ENCODE data around the gene FH.

Gene FH

DNA sequence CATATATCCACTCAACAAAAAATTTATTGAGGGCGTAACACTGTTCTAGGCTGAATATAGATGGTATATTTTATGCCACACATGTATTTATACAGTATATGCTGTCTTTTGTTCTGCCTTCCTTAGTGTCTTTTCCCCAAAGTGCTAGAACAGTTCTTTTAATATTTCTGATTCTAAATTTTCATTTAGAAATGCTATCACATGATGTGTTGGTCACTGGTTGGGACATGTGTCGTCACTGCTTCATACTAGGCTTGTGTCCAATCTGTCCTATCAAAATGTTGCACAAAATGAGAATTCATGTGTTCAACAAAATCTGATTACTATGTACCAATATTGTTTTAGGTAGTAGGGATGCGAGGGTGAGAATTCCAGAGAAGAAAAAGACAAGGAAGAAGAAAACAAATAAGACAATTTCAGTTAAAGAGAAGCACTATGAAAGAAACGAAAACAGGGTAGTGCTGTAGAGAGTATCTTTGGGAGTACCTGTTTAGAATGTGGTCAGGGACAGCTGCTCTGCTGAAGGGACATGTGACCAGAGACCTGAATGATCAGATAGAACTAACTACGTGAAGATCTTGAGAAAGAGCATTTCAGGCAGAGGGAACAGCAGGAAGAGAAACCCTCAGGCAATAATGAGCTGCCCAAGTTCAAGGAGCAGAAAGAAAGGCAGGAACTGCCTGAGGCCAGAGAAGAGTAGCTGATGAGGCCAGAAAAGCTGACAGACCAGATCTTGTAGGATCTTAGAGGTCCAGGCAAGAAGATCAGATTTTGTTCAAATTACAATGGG lies 14.0 kb upstream of the FH start:
- no peak overlapping the region for H3K27ac Mint-ChIP-seq
- H3K27me3 Mint-ChIP-seq: no peaks in the 10 kb centered on the region
- no peak overlapping the region for H3K4me3 Mint-ChIP-seq
- H3K9me3 Mint-ChIP-seq (ENCODE audit: low read depth): no peaks in the 10 kb centered on the region
- no peaks in the 10 kb centered on the region for H3K36me3 Mint-ChIP-seq
- H3K4me1 Mint-ChIP-seq (ENCODE audit: low read depth): peaks cover 16% of the 10 kb centered on the region

DNA sequence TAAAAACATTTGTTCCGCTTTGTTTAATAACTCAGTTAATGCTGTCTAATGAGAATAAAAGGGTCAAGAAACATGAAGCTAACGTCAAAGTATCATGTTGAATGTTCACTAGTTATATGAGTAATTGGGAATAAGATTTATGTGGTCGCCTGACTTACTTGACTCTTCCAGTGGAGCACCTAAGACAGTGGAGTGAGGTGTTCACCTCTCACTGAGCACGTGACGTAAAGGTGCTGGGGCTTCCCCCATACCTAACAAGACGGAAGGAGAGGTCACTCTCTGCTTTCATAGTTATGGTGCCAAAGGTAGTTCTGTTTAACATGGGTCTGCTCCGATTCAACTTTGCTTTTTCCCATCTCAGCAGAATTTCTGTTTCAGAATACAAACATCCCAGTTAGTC lies 13.3 kb upstream of the FH start:
- H3K27me3 Mint-ChIP-seq: no peaks in the 10 kb centered on the region
- H3K4me1 Mint-ChIP-seq (ENCODE audit: low read depth): peaks cover 16% of the 10 kb centered on the region
- H3K27ac Mint-ChIP-seq: no peak overlapping the region
- H3K36me3 Mint-ChIP-seq: no peaks in the 10 kb centered on the region
- H3K4me3 Mint-ChIP-seq: peak overlapping the region; percentile 6
- no peaks in the 10 kb centered on the region for H3K9me3 Mint-ChIP-seq (ENCODE audit: low read depth)

GRCh38 chr1:241532162-241532531 lies 12.6 kb upstream of the FH start, which contains the start of gene KMO:
TSS of gene KMO (plus strand) at chr1:241532378. CDS start at chr1:241532445, 67 bp downstream.
- no peaks in the 10 kb centered on the region for H3K9me3 Mint-ChIP-seq (ENCODE audit: low read depth)
- H3K4me1 Mint-ChIP-seq (ENCODE audit: low read depth): peaks cover 16% of the 10 kb centered on the region
- no peaks in the 10 kb centered on the region for H3K27me3 Mint-ChIP-seq

DNA sequence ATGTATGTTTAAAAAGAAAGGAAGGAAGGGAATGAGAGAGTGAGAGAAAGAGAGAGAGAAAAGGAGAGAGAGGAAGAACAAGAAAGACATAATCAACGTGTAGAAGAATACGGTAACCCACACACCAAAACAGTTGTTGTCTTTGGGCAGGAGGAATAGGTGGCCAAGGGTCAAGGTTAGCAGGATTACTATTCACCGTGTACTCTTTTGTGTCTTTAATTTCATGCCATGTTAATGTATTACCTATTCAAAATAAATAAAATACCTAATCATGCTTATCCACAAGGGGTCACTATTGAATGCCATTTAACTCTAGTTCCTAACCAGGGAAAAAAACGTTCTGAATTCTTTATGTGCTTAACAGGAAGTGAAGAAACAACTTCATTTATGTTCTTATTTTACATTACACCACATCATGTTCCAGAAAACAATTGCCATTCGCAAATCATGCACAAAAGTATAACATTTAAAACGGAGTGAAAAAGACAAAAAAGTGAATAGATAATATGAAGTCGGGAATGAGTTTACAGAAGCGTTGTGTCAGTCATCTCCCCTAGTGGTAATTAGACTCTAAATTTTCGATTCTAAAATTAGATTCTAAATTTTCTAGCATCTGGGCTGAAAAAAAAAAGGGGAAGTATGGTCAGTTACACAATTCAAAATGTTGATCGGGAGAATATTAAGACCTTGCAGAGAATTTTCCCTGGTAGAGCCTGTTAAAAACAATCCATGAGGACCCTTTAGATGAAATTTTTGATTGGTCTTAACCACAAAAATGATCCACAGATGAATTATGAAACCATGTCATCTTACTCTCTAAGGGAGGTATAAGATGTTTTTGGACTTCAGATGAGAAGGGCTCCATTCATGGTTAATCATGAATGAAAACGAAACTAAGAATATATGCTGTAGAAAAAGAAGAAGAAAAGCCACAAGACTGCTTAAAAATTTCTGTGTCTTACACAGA lies 11.9 kb upstream of the FH start:
- peak overlapping the region; percentile 94 for H3K27ac Mint-ChIP-seq

More at GRCh38 chr1:241532162-241532531, 12.6 kb upstream of the FH start, which contains the start of gene KMO:
- peak within 1 kb of the TSS; percentile 94 for H3K27ac Mint-ChIP-seq
- no peaks in the 10 kb centered on the region for H3K36me3 Mint-ChIP-seq
- H3K4me3 Mint-ChIP-seq: peak within 1 kb of the TSS; percentile 95

DNA sequence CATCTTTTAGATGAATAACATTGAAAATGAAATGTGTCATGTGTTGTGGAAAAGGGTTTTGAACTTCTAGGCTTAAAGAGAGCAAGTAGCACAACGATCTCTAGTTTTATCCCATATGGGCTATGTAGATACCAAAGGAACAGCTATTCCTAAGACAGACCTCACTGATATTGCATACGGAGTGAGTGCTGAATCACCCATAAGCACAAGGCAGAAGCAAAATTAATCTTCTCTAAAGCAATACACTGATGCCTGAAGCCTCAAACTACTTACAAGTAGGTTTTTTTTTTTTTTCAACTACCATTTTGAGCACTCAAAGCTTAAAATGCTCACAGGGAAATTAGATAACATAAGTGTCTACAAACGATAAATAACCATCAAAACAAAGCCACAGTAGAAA lies 7.6 kb upstream of the FH start:
- Mint-ChIP-seq H3K27me3 (peaks cover 14% of the 10 kb centered on the region), H3K4me3 (no peak overlapping the region), H3K9me3 (ENCODE audit: low read depth) (no peaks in the 10 kb centered on the region), H3K4me1 (ENCODE audit: low read depth) (peaks cover 12% of the 10 kb centered on the region), H3K27ac (no peak overlapping the region), H3K36me3 (no peaks in the 10 kb centered on the region)

More for the DNA sequence above, 11.9 kb upstream of the FH start:
- H3K27me3 Mint-ChIP-seq: no peaks in the 10 kb centered on the region
- peak overlapping the region; percentile 95 for H3K4me3 Mint-ChIP-seq
- H3K9me3 Mint-ChIP-seq (ENCODE audit: low read depth): no peaks in the 10 kb centered on the region
- H3K4me1 Mint-ChIP-seq (ENCODE audit: low read depth): peaks cover 14% of the 10 kb centered on the region
- H3K36me3 Mint-ChIP-seq: no peaks in the 10 kb centered on the region

GRCh38 chr1:241525026-241525425 lies 5.5 kb upstream of the FH start:
- Mint-ChIP-seq H3K9me3 (ENCODE audit: low read depth) (no peaks in the 10 kb centered on the region), H3K4me1 (ENCODE audit: low read depth) (peaks cover 4% of the 10 kb centered on the region), H3K4me3 (no peak overlapping the region), H3K36me3 (no peaks in the 10 kb centered on the region), H3K27ac (no peak overlapping the region), H3K27me3 (peaks cover 17% of the 10 kb centered on the region)

DNA sequence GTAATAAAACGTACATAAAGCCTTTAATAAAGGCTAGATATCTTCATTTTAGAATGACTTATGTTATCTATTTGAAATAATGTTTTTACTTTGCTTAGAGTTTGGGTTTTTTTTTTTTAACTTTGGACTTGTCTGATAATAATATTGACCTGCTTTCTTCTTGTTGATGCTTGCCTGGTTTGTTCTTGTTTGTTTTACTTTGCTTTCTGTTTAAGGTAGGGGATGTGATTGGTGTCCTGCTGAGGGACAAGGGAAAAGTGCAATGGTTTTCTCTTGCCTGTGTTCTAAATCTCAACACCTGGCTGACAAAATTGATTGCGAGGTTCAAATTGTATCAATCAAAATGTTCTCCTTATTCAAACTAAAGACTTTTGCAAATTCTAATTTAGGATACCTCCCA lies 2.2 kb upstream of the FH start:
- peaks cover 17% of the 10 kb centered on the region for H3K27me3 Mint-ChIP-seq
- H3K4me3 Mint-ChIP-seq: no peak overlapping the region
- no peak overlapping the region for H3K27ac Mint-ChIP-seq
- peaks cover 17% of the 10 kb centered on the region for H3K4me1 Mint-ChIP-seq (ENCODE audit: low read depth)
- no peaks in the 10 kb centered on the region for H3K9me3 Mint-ChIP-seq (ENCODE audit: low read depth)
- H3K36me3 Mint-ChIP-seq: peaks cover 4% of the 10 kb centered on the region

DNA sequence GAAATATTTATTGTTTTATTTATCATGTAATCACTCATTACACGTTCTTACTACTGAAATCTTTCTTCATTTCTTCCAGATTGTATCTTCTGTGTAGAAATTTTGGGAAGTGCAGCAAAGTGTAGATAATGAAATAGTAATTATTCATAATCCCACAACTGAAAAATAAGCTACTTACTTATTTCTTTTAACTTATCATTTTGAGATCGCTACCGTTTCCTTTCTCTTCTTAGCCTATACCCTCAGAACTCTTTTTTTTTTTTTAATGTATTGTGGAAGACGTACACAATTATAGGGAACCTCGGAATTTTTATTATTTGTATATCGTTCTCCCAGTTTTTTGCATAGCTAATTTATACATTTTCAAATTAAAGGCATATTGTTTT lies 518 bp upstream of the FH start:
- H3K4me3 Mint-ChIP-seq: no peak overlapping the region
- H3K4me1 Mint-ChIP-seq (ENCODE audit: low read depth): peaks cover 21% of the 10 kb centered on the region
- H3K27me3 Mint-ChIP-seq: peaks cover 17% of the 10 kb centered on the region
- peaks cover 8% of the 10 kb centered on the region for H3K36me3 Mint-ChIP-seq
- H3K9me3 Mint-ChIP-seq (ENCODE audit: low read depth): no peaks in the 10 kb centered on the region
- H3K27ac Mint-ChIP-seq: no peak overlapping the region

DNA sequence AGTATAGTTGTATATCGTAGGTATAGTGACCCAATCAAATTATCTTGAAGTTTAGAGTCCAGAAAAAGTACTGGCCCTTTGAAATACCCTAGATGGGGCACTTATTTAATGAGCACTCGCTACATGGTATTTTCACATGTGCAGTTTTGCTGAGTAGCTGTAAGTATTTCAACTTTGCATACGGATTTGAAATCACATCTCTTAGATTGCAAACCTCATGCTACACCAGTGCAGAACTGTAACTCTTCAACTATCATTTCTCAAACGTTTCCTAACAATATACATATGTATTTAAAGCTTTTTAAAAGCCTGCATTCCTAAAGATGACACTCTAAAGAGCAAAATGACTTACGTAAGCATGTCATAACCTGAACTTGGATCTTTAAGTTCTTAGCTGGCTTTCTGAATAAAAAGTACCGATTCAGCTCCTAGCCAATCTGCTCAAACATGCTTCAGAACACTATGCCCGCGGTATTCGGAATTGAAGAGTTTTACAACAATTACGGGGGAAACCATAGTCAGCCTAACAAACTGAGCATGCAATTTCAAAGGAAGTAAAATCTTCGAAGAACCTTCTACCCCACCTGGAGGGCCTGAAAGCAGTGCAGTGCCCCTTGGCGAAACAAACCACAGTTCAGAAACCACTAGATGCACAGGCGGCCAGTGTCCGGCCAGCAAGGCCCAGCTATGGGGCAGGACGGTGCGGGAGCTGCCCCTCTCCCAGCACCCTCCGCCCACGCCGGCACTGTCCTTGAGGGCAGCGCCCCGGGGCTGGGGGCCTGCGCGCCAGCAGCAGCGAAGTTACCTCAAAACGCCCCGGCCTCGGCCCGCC lies 863 bp downstream of the FH start:
- Mint-ChIP-seq H3K4me3 (peak overlapping the region; percentile 95), H3K9me3 (ENCODE audit: low read depth) (no peaks in the 10 kb centered on the region), H3K27me3 (peaks cover 9% of the 10 kb centered on the region), H3K36me3 (peaks cover 8% of the 10 kb centered on the region), H3K27ac (peak overlapping the region; percentile 88), H3K4me1 (ENCODE audit: low read depth) (peaks cover 27% of the 10 kb centered on the region)

DNA sequence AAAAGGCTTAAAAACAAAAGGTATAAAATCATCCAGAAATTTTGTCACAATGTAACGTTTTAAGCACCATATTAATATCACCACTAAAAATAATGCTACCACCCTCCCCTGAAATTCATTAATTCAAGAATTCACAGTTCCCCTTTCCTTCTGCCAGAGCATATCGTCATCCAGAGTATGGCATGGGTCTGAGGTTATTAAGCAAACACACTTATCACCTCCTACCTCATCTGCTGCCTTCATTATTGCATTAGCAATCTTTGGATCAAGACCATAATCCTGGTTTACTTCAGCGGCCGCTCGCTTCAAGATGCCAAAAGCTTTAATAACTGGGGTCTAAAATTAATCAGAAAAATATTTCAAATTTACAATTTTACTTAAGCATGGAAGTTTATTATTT lies 6.2 kb downstream of the FH start:
- Mint-ChIP-seq H3K4me1 (ENCODE audit: low read depth) (peaks cover 21% of the 10 kb centered on the region), H3K36me3 (peaks cover 11% of the 10 kb centered on the region), H3K27ac (no peak overlapping the region)

GRCh38 chr1:241507189-241507863 lies 12.2 kb downstream of the FH start:
- Mint-ChIP-seq H3K4me1 (ENCODE audit: low read depth) (peaks cover 2% of the 10 kb centered on the region), H3K36me3 (peaks cover 12% of the 10 kb centered on the region), H3K4me3 (no peak overlapping the region), H3K9me3 (ENCODE audit: low read depth) (no peaks in the 10 kb centered on the region), H3K27ac (no peak overlapping the region), H3K27me3 (no peaks in the 10 kb centered on the region)

More for the DNA sequence above, 6.2 kb downstream of the FH start:
- Mint-ChIP-seq H3K27me3 (no peaks in the 10 kb centered on the region), H3K4me3 (no peak overlapping the region), H3K9me3 (ENCODE audit: low read depth) (no peaks in the 10 kb centered on the region)

DNA sequence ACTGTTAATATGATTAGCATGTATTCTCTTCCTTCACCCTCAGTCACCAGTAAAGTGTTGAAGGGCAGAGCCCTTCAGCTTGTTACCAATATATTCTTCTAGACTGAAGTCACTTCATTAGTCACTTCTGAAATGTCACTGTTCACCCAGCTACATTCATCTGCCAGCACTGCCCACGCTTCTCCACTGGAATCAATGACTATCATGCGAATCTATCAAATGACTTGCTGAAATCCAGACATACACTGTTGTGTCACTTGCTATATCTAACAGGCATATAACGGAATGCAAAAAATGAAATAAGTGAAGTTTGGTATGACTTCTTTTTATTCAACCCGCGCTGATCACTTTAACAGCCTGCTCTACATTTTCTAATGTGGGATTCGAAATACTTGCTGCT lies 16.1 kb downstream of the FH start:
- no peak overlapping the region for H3K27ac Mint-ChIP-seq
- H3K9me3 Mint-ChIP-seq (ENCODE audit: low read depth): no peaks in the 10 kb centered on the region
- peaks cover 17% of the 10 kb centered on the region for H3K36me3 Mint-ChIP-seq
- H3K27me3 Mint-ChIP-seq: no peaks in the 10 kb centered on the region
- H3K4me1 Mint-ChIP-seq (ENCODE audit: low read depth): peaks cover 2% of the 10 kb centered on the region
- no peak overlapping the region for H3K4me3 Mint-ChIP-seq

DNA sequence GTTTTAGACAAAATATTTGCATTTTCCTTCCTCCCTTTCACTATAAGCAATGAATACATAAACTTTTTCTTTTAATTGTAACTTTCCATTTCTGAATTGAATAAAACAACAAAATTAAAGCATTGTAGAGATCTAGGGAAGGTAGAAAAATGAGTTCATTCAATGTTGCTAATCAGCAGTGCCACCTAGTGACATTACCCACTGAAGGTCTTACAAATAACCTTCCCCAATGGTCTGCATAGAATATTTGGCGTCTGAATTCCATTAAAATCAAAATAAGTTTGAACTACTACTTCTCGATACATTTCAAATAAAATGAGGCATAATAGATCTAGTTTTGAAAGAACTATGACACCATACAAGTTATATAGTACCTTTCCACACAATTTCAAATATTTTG lies 19.6 kb downstream of the FH start:
- no peaks in the 10 kb centered on the region for H3K27me3 Mint-ChIP-seq
- peaks cover 2% of the 10 kb centered on the region for H3K4me1 Mint-ChIP-seq (ENCODE audit: low read depth)
- peaks cover 20% of the 10 kb centered on the region for H3K36me3 Mint-ChIP-seq
- no peak overlapping the region for H3K4me3 Mint-ChIP-seq
- no peaks in the 10 kb centered on the region for H3K9me3 Mint-ChIP-seq (ENCODE audit: low read depth)
- H3K27ac Mint-ChIP-seq: no peak overlapping the region

DNA sequence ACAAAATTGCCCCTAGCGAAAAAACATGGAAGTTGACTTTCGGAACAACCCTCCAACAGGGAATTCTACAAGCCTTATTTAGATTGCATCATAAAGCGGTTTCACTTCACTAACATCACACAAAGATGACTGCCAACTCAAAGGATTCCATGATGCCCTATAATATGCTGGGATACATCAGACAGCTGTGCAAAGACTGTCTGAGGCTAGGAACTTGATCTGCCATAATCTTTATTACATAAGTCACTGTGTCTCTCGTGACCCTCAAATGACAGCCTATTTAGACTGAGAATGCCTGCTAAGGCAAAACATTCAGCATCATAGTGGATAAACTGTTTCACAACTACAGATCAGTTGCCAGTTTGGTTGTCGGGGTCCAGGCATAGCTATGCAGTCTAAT lies 23.8 kb downstream of the FH start:
- Mint-ChIP-seq H3K9me3 (ENCODE audit: low read depth) (no peaks in the 10 kb centered on the region), H3K36me3 (peaks cover 16% of the 10 kb centered on the region), H3K27ac (no peak overlapping the region), H3K27me3 (no peaks in the 10 kb centered on the region), H3K4me3 (no peak overlapping the region), H3K4me1 (ENCODE audit: low read depth) (no peaks in the 10 kb centered on the region)
